ENCODE data around the gene SEC31B. TPM values are rescaled to one million over a fixed set of nuclear protein-coding genes. Genes with fewer than 3 reads are reported as not detected.

Gene SEC31B
- total and polyA plus RNA-seq, 2 experiments from 2014 or later: 2.9 to 6.7 TPM

DNA sequence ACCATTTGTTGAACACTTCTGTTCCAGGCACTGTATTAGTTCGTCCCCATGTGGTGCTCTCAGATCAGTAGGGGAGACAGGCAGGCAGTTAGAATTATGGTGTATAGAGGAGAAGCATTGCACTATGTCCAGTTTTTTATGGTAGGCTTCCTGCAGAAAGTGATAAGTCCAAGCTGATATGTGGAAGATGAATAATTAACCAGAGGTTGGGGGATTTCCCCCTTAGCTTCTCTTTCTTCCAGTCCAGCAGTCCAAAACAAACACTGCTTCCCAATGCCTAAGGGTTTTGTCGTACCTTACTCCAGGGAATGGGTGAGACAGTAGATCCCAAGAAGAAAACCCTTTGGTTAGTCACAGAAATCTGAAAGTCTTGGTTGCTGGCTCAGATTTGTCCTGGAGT, 35.2 kb upstream of the SEC31B start:
- H3K9me2 ChIP-seq (ENCODE audit: insufficient read depth): no peaks in the 10 kb centered on the region
- ATAC-seq (no peak), DNase-seq (ENCODE audit: low spot score) (no peak)
- no peaks in the 10 kb centered on the region for H3K79me2 ChIP-seq (replicated peaks; ENCODE audit: insufficient read depth)
- no peaks in the 10 kb centered on the region for H3K36me3 ChIP-seq (ENCODE audit: insufficient read depth)
- H3K4me3 ChIP-seq: no peak overlapping the region
- Mint-ChIP-seq H3K4me3 (no peak overlapping the region), H3K9me3 (no peaks in the 10 kb centered on the region), H3K27me3 (ENCODE audit: insufficient read depth, low read depth, poor library complexity) (peaks cover 2% of the 10 kb centered on the region), H3K27ac (no peak overlapping the region), H3K36me3 (ENCODE audit: low read depth) (peaks cover under 1% of the 10 kb centered on the region), H3K4me1 (no peaks in the 10 kb centered on the region)
- H4K20me1 ChIP-seq (replicated peaks; ENCODE audit: insufficient read depth): peaks cover 4% of the 10 kb centered on the region
- no peak overlapping the region for H3K4me2 ChIP-seq
- H3K4me1 ChIP-seq (ENCODE audit: insufficient read depth): no peaks in the 10 kb centered on the region
- H3K27me3 ChIP-seq (ENCODE audit: insufficient read depth): no peaks in the 10 kb centered on the region
- TF ChIP-seq EZH2phosphoT487 (IDR thresholded peaks at IDR 0.05; ENCODE audit: unreplicated experiment) (no peak), CTCF (conservative IDR thresholded peaks at IDR 0.05; ENCODE audit: low read depth in 2 of 2) (no peak), NANOG (IDR thresholded peaks at IDR 0.05; ENCODE audit: borderline replicate concordance) (no peak), CREB1 (CRISPR knock-in tag; IDR thresholded peaks at IDR 0.05; ENCODE audit: low read depth) (no peak), ZNF114 (CRISPR knock-in tag; IDR thresholded peaks at IDR 0.05) (no peak), STAT1 (IDR thresholded peaks at IDR 0.05; ENCODE audit: unreplicated experiment) (no peak), EZH2 (IDR thresholded peaks at IDR 0.05; ENCODE audit: low read depth, unreplicated experiment) (no peak)
- TF ChIP-seq, protein P1, sequence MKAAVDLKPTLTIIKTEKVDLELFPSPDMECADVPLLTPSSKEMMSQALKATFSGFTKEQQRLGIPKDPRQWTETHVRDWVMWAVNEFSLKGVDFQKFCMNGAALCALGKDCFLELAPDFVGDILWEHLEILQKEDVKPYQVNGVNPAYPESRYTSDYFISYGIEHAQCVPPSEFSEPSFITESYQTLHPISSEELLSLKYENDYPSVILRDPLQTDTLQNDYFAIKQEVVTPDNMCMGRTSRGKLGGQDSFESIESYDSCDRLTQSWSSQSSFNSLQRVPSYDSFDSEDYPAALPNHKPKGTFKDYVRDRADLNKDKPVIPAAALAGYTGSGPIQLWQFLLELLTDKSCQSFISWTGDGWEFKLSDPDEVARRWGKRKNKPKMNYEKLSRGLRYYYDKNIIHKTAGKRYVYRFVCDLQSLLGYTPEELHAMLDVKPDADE (IDR thresholded peaks at IDR 0.05): no peak
- TF ChIP-seq, protein P2, sequence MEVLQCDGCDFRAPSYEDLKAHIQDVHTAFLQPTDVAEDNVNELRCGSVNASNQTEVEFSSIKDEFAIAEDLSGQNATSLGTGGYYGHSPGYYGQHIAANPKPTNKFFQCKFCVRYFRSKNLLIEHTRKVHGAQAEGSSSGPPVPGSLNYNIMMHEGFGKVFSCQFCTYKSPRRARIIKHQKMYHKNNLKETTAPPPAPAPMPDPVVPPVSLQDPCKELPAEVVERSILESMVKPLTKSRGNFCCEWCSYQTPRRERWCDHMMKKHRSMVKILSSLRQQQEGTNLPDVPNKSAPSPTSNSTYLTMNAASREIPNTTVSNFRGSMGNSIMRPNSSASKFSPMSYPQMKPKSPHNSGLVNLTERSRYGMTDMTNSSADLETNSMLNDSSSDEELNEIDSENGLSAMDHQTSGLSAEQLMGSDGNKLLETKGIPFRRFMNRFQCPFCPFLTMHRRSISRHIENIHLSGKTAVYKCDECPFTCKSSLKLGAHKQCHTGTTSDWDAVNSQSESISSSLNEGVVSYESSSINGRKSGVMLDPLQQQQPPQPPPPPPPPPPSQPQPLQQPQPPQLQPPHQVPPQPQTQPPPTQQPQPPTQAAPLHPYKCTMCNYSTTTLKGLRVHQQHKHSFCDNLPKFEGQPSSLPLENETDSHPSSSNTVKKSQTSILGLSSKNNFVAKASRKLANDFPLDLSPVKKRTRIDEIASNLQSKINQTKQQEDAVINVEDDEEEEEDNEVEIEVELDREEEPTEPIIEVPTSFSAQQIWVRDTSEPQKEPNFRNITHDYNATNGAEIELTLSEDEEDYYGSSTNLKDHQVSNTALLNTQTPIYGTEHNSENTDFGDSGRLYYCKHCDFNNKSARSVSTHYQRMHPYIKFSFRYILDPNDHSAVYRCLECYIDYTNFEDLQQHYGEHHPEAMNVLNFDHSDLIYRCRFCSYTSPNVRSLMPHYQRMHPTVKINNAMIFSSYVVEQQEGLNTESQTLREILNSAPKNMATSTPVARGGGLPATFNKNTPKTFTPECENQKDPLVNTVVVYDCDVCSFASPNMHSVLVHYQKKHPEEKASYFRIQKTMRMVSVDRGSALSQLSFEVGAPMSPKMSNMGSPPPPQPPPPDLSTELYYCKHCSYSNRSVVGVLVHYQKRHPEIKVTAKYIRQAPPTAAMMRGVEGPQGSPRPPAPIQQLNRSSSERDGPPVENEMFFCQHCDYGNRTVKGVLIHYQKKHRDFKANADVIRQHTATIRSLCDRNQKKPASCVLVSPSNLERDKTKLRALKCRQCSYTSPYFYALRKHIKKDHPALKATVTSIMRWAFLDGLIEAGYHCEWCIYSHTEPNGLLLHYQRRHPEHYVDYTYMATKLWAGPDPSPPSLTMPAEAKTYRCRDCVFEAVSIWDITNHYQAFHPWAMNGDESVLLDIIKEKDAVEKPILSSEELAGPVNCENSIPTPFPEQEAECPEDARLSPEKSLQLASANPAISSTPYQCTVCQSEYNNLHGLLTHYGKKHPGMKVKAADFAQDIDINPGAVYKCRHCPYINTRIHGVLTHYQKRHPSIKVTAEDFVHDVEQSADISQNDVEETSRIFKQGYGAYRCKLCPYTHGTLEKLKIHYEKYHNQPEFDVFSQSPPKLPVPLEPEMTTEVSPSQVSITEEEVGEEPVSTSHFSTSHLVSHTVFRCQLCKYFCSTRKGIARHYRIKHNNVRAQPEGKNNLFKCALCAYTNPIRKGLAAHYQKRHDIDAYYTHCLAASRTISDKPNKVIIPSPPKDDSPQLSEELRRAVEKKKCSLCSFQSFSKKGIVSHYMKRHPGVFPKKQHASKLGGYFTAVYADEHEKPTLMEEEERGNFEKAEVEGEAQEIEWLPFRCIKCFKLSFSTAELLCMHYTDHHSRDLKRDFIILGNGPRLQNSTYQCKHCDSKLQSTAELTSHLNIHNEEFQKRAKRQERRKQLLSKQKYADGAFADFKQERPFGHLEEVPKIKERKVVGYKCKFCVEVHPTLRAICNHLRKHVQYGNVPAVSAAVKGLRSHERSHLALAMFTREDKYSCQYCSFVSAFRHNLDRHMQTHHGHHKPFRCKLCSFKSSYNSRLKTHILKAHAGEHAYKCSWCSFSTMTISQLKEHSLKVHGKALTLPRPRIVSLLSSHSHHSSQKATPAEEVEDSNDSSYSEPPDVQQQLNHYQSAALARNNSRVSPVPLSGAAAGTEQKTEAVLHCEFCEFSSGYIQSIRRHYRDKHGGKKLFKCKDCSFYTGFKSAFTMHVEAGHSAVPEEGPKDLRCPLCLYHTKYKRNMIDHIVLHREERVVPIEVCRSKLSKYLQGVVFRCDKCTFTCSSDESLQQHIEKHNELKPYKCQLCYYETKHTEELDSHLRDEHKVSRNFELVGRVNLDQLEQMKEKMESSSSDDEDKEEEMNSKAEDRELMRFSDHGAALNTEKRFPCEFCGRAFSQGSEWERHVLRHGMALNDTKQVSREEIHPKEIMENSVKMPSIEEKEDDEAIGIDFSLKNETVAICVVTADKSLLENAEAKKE (CRISPR knock-in tag; IDR thresholded peaks at IDR 0.05): no peak
- no peaks in the 10 kb centered on the region for H3F3A ChIP-seq (replicated peaks; ENCODE audit: low read depth)
- no peak overlapping the region for H3K27ac ChIP-seq (ENCODE audit: low read depth)
- no peak overlapping the region for H2AFZ ChIP-seq
